HG03520 (cell line): ENCODE measurements around the gene PRDM16.

ENCODE experiments used
- ATAC-seq: cut with Tn5 transposase; IDR thresholded peaks from one replicate; pipeline ENCODE4 v1.9.1; 2021; ENCODE audit warnings: mild to moderate bottlenecking, moderate library complexity; ENCODE audit not compliant: unreplicated experiment

Gene PRDM16

GRCh38 chr1:3360646-3361257 is 291.7 kb downstream of the PRDM16 start:
- ATAC-seq, result no peak

GRCh38 chr1:3363023-3363422 is 294.0 kb downstream of the PRDM16 start:
- no peak for ATAC-seq

- ATAC-seq, result no peak
Measured at GRCh38 chr1:3363756-3364155, 294.8 kb downstream of the PRDM16 start.

GRCh38 chr1:3364551-3364950 is 295.5 kb downstream of the PRDM16 start:
- no peak for ATAC-seq

GRCh38 chr1:3364983-3365382 is 296.0 kb downstream of the PRDM16 start:
- no peak for ATAC-seq

- ATAC-seq, result no peak
Measured at GRCh38 chr1:3365523-3366125, 296.6 kb downstream of the PRDM16 start.

DNA sequence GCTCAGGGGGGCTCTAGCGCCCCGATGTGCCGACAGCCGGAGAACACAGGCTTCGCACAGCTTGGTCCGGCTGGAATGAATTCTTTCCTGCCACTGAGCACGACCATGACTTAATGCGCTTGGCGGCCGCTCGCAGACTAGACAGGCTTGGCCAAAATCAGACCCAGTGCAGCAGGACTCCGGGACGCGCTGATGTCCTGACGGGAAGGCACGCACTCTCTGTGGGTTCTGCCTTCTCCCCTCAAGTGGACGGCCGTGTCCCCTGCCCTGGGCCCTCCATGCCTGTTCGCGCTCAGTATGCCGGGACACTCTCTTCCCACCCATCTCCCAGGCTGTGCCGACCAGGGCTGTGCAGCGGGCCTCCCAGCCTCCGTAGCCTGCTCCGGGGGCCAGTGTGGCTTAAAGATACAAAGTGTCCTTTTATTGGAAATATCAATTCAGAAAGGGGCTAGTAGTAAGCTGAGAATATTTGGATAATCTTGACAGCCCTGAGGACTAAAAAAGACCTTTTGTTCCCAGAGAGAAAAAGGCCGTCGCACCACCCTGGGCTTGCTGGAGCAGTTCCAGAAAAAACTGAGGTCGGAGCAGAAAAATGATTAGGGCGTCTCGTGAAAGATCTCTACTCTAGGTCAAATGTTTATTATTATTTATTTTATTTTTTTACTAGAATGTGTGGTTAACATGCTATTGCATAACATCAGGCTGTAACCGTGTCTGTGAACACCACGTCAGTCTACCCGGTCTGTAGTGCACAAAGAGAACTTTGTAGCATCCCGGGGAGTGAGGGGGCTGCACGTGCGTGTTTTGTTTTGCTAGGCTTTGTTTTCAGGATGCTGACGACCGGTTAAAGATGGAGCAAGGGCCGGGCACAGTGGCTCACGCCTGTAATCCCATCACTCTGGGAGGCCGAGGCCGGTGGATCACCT is 297.4 kb downstream of the PRDM16 start:
- no peak for ATAC-seq

DNA sequence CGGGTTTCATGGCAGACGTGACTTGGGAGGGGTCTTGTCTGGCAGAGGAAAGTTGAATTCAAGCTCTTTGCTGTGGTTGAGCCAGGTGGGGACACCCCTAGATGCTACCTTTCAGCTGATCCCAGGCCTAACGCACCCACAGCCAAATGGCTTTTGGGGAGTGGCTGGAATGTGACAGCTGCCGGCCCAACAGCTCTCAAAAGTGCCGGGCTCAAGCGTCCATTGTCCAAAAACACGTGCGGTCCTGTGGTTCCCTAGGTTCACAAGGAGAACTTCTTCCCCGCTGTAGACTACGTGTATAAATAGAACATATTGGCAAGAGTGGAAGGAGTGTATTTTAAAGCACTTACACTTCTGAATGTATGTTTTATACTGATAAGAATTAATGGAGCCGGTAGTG is 298.4 kb downstream of the PRDM16 start:
- no peak for ATAC-seq

- no peak for ATAC-seq
Measured at GRCh38 chr1:3368059-3368458, 299.1 kb downstream of the PRDM16 start.

DNA sequence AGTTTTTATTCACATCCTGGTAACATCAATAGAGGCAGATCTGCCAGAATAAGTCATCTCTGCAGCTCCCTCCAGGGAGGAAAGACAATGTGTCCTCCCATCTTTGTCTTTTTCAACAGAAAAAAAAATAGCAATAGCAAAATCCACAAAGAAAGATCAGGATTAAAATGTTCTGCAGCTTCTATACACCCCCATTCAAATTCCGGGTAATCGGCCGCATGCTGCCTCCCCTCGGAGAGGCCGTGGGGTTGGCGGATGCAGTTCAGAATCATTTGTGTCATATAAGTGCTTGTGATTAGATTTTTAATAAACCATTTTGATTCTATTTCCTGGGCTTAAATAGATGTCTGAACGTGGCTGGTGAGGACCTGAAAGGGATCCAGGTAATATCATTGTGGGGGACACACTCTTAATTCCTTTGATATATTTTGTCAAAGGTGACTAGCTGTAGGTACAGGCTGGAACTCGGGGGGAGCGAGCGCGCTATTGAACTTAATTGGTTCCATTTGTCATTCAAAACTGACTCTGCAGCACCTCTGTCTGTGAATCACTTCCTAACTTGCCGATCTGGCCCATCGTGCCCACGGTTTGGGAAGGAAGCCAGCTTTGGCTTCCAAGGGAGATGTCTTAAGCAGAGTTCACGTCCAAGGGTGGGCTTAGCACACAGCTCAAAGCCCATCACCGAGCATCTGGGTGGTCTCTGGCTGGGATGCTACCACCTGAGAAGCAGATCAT is 299.9 kb downstream of the PRDM16 start:
- no peak for ATAC-seq

DNA sequence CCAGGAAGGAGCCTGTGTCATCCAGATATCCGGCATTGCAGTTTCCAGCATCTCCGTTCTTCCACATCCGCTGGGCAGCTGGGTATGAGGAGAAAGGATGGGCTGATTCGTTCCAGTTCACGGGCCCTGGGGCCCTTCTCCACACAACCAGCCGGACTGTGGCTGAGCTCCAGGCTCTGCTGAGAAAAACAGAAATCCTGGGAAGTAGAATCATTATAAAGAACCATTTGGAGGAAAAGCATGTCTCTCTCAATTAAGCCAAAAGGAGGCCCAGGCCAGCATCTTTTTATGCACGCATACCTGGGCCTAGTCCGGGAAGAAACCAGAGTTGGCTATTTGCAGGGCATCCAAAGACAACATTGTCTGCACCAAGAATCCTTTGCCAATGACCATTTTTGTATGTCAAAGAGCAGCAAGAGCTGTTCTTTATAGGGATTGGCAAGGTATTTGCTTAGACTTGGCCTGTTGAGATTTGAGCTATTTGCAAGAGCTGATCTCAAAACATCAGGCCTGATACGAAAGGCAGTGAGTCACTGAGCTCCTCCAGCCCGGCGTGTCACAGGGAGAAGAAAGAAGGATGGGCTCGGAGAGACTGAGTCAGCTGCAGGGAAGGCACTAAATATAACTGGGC is 300.6 kb downstream of the PRDM16 start:
- no peak for ATAC-seq

DNA sequence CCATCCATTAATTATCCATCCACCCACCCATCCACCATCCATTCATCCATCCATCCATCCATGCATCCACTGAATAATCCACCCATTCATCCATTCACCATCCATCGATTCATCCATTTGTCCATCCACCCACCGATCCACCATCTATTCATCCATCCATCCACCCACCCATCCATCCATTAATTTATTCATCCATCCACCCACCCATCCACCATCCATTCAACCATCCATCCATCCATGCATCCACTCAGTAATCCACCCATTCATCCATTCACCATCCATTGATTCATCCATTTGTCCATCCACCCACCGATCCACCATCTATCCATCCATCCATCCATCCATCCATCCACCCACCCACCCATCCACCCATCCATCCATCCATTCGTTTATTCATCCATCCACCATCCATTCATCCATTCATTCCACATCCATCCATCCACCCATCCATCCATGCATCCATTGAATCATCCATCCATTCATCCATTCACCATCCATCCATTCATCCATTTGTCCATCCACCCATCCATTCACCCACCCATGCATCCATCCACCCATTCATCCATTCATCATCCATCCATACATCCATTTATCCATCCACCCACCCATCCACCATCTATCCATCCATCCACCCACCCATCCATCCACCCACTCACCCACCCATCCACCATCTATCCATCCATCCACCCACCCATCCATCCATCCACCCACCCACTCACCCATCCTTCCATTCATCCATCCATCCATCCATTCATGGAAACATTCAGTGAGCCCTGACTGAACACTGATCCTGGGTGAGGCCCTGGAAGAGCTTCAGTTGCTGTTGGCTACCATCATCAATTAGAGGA is 302.1 kb downstream of the PRDM16 start:
- ATAC-seq, result no peak

- no peak for ATAC-seq
Measured at GRCh38 chr1:3372317-3372716, 303.3 kb downstream of the PRDM16 start.

GRCh38 chr1:3373175-3373574 is 304.2 kb downstream of the PRDM16 start:
- ATAC-seq, result no peak

DNA sequence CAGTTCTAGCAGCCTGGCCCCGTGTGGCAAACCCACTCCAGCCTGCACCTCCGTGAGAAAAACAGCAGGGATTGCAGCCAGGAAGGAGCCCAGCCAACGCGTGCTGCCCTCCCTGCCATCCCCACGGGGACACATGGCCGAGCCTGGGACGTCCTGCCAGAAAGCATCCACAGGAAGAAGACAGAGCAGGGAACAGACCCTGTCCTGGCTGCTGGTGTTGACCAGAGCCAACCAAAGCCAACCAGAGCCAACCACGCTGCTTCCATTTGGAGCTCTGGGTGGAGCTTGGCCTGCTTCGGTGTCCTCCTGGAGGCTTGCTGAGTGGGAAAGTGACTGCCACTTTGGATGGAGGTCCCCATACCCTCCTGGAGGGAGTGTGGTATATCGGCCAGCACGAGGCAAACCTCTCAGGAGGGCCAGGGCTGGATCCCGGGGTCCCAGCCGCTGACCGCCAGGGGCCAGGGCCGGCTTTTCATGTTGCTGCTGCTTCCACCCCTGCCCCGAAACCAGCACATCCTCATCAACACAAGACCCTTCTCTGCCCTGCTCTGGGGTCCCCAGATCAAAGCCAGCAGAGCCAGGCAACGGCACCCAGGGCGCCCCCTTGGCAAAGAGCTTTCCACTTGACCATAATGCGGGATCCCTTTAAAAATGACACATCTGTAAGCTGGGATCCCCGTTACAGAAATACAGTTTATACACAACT is 304.9 kb downstream of the PRDM16 start:
- no peak for ATAC-seq

GRCh38 chr1:3375245-3375644 is 306.2 kb downstream of the PRDM16 start:
- ATAC-seq, result no peak

GRCh38 chr1:3377166-3377565 is 308.2 kb downstream of the PRDM16 start:
- ATAC-seq, result no peak

GRCh38 chr1:3377604-3378279 is 308.7 kb downstream of the PRDM16 start:
- ATAC-seq, result no peak
